Stimulated activated CD8-positive, alpha-beta memory T cell treated with anti-CD3 and anti-CD28 coated beads, Interleukin-7, amount 100 ng/mL, for 1 hour (primary cell): Measurements from ENCODE around the gene SYAP1.
A peak's percentile ranks its signal among the peaks of the same experiment; 100 is the strongest.
"Not testable (repeated sequence)": the region's sequence is repeated elsewhere in the genome, so short reads cannot be mapped to it uniquely, and the experiment has no call there.

ENCODE experiments used
- DNase-seq, 2 donors: peaks; one replicate each; pipeline ENCODE4 v3.0.0-alpha.2; 2020; ENCODE audit warnings: low read depth in 2 of 2

Gene SYAP1

GRCh38 chrX:16779815-16780214, 60.4 kb downstream of the SYAP1 start:
- DNase-seq = not testable (repeated sequence)

GRCh38 chrX:16783452-16783851, 64.0 kb downstream of the SYAP1 start:
- DNase-seq = no peak

- not testable (repeated sequence) for DNase-seq
Observed at GRCh38 chrX:16784440-16784839, 65.0 kb downstream of the SYAP1 start.

- DNase-seq = no peak
Observed at GRCh38 chrX:16785247-16786138, 66.1 kb downstream of the SYAP1 start.

- peak; percentile 77 to 95 for DNase-seq
Observed at GRCh38 chrX:16786139-16786790, 66.9 kb downstream of the SYAP1 start, which contains the start of gene TXLNG. Gene TXLNG, plus strand, starts transcription at chrX:16786466. Its CDS starts 22 bp downstream, at chrX:16786488.

GRCh38 chrX:16786791-16787735, 67.7 kb downstream of the SYAP1 start:
- DNase-seq = peak; percentile 7 to 10

GRCh38 chrX:16788477-16788876, 69.1 kb downstream of the SYAP1 start:
- no peak for DNase-seq

GRCh38 chrX:16796298-16796697, 76.9 kb downstream of the SYAP1 start:
- no peak for DNase-seq

- DNase-seq = no peak
Observed at GRCh38 chrX:16797358-16797757, 77.9 kb downstream of the SYAP1 start.

- no peak for DNase-seq
Observed at GRCh38 chrX:16797841-16798240, 78.4 kb downstream of the SYAP1 start.

- DNase-seq = no peak
Observed at GRCh38 chrX:16804923-16805464, 85.6 kb downstream of the SYAP1 start.

- no peak for DNase-seq
Observed at GRCh38 chrX:16807548-16807947, 88.1 kb downstream of the SYAP1 start.

GRCh38 chrX:16807976-16808542, 88.6 kb downstream of the SYAP1 start:
- no peak for DNase-seq

GRCh38 chrX:16814597-16814996, 95.2 kb downstream of the SYAP1 start:
- no peak for DNase-seq
